ENCODE results near the gene ARL5C.
"Not testable (repeated sequence)": the region's sequence is repeated elsewhere in the genome, so short reads cannot be mapped to it uniquely, and the experiment has no call there.

The ARL5C gene

DNA sequence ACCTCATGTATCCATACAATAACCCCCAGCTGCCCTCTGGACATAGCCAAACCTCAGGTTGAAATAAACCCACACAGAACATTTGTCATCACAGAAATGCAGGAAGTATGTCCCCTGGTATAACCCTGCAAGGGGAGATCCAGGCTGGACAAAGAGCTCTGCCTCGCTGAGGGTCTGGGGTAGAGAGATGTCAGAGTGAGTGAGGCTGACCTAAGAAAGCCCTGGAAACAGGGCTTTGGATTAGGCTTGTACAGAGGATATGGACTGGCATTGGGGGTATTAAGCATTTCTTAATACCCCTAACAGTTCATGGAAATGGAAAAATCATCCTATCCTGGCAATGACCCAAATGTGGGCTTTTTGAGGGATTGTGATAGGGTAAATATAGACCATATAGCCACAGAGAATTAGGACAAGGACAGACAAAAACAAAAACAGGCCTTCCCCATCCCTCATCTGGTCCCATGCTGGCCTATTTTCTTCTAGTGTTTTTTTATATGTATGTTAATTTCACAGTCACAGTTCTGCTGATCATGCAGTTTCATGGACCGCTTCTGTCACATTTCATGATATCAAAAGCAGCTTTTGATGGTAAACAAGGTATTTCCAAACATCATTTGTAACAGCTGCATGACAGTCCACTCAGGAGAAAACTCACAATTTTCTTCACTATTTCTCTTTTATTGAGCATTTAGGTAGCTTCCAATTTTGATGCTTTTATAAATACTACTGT is 40.7 kb downstream of the ARL5C start:
- H3K27ac ChIP-seq, result no peak overlapping the region
- TF ChIP-seq ZFX (IDR thresholded peaks at IDR 0.05), result no peak
- TF ChIP-seq CTCF (conservative IDR thresholded peaks at IDR 0.05), result no peak

DNA sequence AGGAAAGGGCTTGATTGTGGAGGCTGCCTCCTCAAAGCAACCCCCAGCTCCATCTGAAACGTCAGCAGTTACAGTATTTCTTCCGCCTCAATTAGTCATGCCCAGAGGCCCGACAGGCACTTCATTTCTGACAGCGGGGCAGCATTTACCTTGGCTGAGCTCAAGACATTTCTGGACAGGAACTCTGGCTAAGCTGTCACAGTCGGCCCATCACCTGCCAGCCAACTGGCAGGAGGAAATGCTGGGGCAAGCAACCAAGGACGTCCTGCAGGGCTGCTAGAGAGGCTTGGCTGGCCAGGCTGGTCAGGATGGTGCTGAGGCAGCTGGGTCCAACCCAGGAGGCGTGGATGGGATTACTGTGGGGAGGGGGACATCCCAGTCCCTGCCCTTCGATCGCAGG is 42.3 kb downstream of the ARL5C start:
- TF ChIP-seq ZFX (IDR thresholded peaks at IDR 0.05) (no peak), CTCF (conservative IDR thresholded peaks at IDR 0.05) (no peak)
- H3K27ac ChIP-seq, result peak overlapping the region; percentile 17

DNA sequence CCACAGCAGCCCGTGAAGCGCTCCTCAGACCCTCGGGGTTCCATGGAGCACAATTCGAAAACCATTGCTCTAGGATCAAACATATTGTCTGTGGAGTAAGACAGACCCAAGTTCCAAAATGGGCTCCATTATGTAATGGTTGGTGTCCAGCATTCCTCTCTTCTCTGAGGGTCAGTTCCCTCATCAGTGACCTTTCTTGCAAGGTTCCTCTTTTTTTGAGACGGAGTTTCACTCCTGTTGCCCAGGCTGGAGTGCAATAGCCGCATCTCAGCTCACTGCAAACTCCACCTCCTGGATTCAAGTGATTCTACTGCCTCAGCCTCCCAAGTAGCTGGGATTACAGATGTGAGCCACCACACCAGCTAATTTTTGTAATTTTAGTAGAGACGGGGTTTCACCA is 43.0 kb downstream of the ARL5C start:
- TF ChIP-seq ZFX (IDR thresholded peaks at IDR 0.05) (no peak), CTCF (conservative IDR thresholded peaks at IDR 0.05) (no peak)
- H3K27ac ChIP-seq, result peak overlapping the region; percentile 17

- H3K27ac ChIP-seq, result not testable (repeated sequence)
Observed at GRCh38 chr17:39121919-39122318, 44.0 kb downstream of the ARL5C start.

DNA sequence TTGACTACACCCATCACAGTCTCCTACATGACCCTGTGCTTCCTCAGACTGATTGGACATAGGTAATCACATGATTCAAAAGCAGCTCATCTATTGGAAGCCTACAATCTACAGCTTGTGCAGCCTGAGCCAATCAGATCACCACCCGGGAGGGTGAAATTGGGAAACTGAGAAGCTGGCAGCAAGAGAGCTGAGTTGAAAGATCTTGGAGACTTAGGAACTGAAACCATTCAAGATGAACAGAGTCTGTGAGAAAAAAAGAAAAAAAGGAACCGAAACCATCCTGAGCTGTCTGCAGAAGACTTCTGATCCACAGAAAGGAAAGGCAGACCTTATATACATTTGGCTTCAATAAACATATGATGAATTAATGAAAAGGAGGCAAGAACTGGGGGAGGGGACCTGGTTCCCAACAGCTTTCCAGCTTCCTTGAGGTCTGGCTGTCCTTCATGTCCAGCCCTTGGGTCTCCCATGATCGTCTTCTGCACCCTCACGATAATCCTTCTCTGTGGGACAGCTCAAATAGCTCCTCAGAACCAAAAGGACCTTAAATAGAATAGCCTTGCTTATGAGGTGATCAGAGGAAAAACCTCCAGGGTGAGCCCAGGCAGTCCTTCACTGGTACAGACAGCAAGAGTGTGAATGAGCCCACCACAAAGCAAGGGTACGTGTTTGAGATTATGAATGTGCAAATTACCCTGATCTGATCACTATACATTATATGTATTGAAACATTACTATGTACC is 47.1 kb downstream of the ARL5C start:
- TF ChIP-seq CTCF (conservative IDR thresholded peaks at IDR 0.05), result no peak
- no peak for TF ChIP-seq ZFX (IDR thresholded peaks at IDR 0.05)
- no peak overlapping the region for H3K27ac ChIP-seq

DNA sequence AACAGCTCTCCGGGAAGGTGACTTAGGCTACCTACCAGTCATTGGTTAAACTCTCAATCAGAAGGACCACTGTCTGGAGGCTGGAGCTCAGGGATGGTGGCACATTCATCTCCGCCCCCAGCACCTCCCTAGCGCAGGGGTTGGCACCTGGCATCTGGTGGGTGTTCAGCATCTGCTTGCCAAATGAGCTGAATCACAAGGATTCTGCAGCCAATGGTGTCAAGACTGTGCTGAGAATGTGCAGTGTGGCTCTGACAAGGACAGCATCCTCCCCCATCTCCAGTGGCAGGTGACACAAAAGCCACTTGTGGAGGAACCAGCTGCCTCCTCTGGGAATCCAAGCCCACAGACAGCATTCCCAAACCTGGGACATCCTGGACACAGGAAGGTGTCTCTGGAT is 49.7 kb downstream of the ARL5C start:
- no peak overlapping the region for H3K27ac ChIP-seq

DNA sequence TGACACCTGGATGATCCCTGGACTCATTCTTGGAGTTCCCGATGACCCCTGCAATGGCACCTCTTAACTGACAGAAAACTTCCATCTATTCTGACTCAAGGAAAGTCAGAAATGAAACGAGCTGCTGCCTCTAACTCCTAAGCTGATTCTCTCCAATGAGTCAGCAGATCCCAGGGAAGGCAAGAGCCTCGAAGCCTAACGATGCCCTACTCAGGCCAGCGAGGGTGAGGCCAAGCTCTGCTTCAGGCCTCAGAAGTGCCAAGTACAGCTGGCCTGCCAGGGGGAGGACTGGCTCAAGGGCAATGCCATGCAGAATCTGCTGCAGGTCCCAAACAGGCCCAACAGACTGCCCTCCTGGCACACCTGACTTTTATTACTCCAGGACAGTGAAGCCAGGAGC is 50.8 kb downstream of the ARL5C start:
- H3K27ac ChIP-seq, result no peak overlapping the region
- TF ChIP-seq ZFX (IDR thresholded peaks at IDR 0.05) (no peak), CTCF (conservative IDR thresholded peaks at IDR 0.05) (no peak)

More for the DNA sequence above, 49.7 kb downstream of the ARL5C start:
- TF ChIP-seq CTCF (conservative IDR thresholded peaks at IDR 0.05) (no peak), ZFX (IDR thresholded peaks at IDR 0.05) (no peak)
